ENCODE results near the gene DDN. TPM values are rescaled to one million over a fixed set of nuclear protein-coding genes. Genes with fewer than 3 reads are reported as not detected.

DDN gene
- total RNA-seq, 1 experiment from 2014 or later = 3.5 TPM

DNA sequence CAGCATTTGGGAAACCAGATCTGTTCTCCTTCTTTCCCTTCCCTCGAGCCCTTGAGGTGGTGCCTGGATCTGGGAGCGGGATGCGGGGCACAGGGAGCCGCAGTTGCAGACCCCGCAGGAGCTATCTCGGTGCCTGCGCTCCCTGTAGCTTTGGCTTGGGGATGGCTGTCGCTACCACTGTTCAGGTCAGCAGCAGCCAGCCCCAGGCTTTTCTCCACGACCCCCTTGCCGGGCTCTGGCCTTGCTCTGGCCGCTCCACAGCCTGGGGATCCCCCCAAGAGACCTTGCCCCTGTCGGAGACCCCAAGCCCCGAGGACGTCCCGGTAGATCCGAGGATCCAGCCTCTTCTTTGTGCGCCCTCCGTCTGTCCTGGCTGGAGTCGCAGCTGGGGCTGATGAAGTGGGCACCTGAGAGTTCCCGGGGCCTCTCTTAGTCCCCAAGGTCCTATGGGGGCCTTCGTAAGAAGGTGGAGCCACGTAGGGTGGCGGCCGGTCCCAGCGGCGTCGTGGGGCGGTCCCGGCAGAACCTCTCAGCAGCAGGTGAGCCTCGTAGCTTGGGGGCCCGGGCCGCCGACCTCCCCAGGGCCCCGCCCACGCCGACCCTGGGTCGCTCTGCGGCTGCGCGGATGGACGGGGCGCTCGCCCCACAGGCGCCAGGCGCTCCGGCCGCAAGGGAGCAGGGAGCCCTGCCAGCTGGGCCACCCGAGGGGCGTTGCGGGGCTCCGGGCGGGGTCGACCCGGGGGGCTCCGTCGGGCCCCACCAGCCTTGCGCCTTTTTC lies 1.3 kb downstream of the DDN start:
- no TSS peak for BruUV-seq (replicated peaks)
- ATAC-seq (peak; percentile 31), DNase-seq (peak; percentile 33)
- H4K20me1 ChIP-seq (ENCODE audit: low read length) = no peaks in the 10 kb centered on the region
- H3K9me2 ChIP-seq (replicated peaks; ENCODE audit: low read length) = no peaks in the 10 kb centered on the region
- H3K4me2 ChIP-seq (ENCODE audit: low read length) = peak overlapping the region; percentile 92
- H3F3A ChIP-seq (ENCODE audit: low read length, unreplicated experiment) = no peaks in the 10 kb centered on the region
- TF ChIP-seq EZH2 (IDR thresholded peaks at IDR 0.05; ENCODE audit: low read length, unreplicated experiment) (no peak), EZH2phosphoT487 (IDR thresholded peaks at IDR 0.05; ENCODE audit: borderline replicate concordance, low read length) (no peak), CTCF (conservative IDR thresholded peaks at IDR 0.05; ENCODE audit: low read depth, low read length) (no peak)
- ChIA-PET CTCF (interaction anchor here (0.6 to 1.7 kb wide), 3 partner anchors 20 to 529 kb away, joined by 3 to 10 read pairs (median 7); partner anchors contain the start of gene PRKAG1), POLR2A (ENCODE audit: unreplicated experiment) (no interaction called here)
- no peaks in the 10 kb centered on the region for H3K9me3 ChIP-seq (ENCODE audit: low read length)
- H2AFZ ChIP-seq (ENCODE audit: low read length) = peak overlapping the region; percentile 81
- peaks cover 22% of the 10 kb centered on the region for H3K4me1 ChIP-seq (ENCODE audit: insufficient read depth, low read length)
- no peak overlapping the region for H3K27ac ChIP-seq (ENCODE audit: low read length)
- H3K79me2 ChIP-seq (ENCODE audit: low read length) = no peaks in the 10 kb centered on the region
- peak overlapping the region; percentile 52; the same call in 1 of the 2 replicates for H3K9ac ChIP-seq (ENCODE audit: low read length)
- no peaks in the 10 kb centered on the region for H3K27me3 ChIP-seq (ENCODE audit: low read length)
- intact Hi-C loops (cut with micrococcal nuclease) = loop anchor here (5.0 kb wide), 1 partner anchor 66 kb away; no protein-coding TSS in a partner anchor
- H3K4me3 ChIP-seq (ENCODE audit: low read length) = peak overlapping the region; percentile 69
- peaks cover 8% of the 10 kb centered on the region; the same call in 1 of the 2 replicates for H3K36me3 ChIP-seq (ENCODE audit: low read depth, low read length)

DNA sequence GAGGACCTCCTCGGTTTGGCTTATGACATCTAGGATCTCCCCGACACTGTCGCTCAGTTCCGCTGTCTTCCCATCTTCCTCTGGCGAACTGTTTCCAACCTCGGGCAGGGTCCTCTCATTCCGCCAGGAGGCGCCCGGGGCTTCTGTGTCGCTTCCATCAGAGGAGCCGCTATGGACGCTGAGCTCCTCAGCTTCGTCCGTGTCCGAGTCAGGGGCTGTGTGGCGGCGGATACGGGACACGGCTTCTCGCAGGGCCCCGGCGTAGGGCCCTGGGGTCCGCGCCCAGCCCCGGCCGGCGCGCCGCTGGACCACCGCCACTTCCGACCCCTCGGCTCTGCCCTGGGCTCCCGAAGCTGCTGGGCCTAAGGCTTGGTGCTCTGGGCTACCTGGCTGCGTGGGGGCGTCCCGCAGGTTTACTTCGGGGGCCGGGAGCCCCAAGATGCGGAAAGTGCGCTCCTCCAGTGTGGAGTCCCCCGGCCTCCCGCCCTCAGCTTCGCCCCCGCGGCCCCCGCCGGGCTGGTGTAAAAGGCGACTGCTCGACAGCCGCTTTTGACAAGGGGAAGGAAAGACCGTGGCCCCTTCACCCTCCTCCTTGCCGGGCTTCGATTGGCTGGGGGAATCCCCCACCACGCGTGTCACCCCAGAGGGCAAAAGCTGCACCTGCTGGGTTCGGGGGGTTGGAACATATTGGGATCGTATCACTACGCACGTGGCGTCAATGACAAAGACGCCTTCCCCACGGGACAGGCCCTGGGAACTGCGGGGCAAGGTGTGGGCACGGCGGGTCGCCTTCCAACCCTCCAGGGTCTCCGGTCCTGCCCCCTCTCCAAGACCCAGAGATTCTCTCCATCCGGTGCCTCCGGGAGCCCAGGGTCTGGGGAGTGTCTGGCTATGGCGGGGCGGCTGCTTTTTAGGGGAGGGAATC lies 2.1 kb downstream of the DDN start:
- peaks cover 22% of the 10 kb centered on the region for H3K4me1 ChIP-seq (ENCODE audit: insufficient read depth, low read length)
- no peaks in the 10 kb centered on the region for H3K9me3 ChIP-seq (ENCODE audit: low read length)
- CTCF ChIA-PET = interaction anchor here (0.5 to 1.7 kb wide), 12 partner anchors 9 to 144 kb away, joined by 3 to 10 read pairs (median 4); partner anchors contain the start of genes DHH, FKBP11 and PRKAG1
- H3F3A ChIP-seq (ENCODE audit: low read length, unreplicated experiment) = no peaks in the 10 kb centered on the region
- TF ChIP-seq CTCF (conservative IDR thresholded peaks at IDR 0.05; ENCODE audit: low read depth, low read length) (peak; percentile 70), EZH2 (IDR thresholded peaks at IDR 0.05; ENCODE audit: low read length, unreplicated experiment) (no peak), EZH2phosphoT487 (IDR thresholded peaks at IDR 0.05; ENCODE audit: borderline replicate concordance, low read length) (no peak)
- H3K9ac ChIP-seq (ENCODE audit: low read length) = no peak overlapping the region
- intact Hi-C loops (cut with micrococcal nuclease) = loop anchor here (5.0 kb wide), 1 partner anchor 65 kb away; no protein-coding TSS in a partner anchor
- no peak overlapping the region for H3K27ac ChIP-seq (ENCODE audit: low read length)
- H2AFZ ChIP-seq (ENCODE audit: low read length) = peak overlapping the region; percentile 74
- no peaks in the 10 kb centered on the region for H3K9me2 ChIP-seq (replicated peaks; ENCODE audit: low read length)
- no peaks in the 10 kb centered on the region for H3K79me2 ChIP-seq (ENCODE audit: low read length)
- no TSS peak for BruUV-seq (replicated peaks)
- peak; percentile 39 for ATAC-seq
- H4K20me1 ChIP-seq (ENCODE audit: low read length) = no peaks in the 10 kb centered on the region
- no peaks in the 10 kb centered on the region for H3K27me3 ChIP-seq (ENCODE audit: low read length)
- H3K36me3 ChIP-seq (ENCODE audit: low read depth, low read length) = 0 out of 2 replicates have a peak, but pooled peaks cover 3% of the 10 kb centered on the region
- POLR2A ChIA-PET (ENCODE audit: unreplicated experiment) = interaction anchor here (0.6 kb wide), 1 partner anchor 18 kb away, joined by 6 read pairs; no protein-coding TSS in a partner anchor
- peak overlapping the region; percentile 92 for H3K4me2 ChIP-seq (ENCODE audit: low read length)
- DNase-seq = peak; percentile 75
- H3K4me3 ChIP-seq (ENCODE audit: low read length) = peak overlapping the region; percentile 65

Data from PC-3 (cell line).